Activated CD8-positive, alpha-beta memory T cell treated with anti-CD3 and anti-CD28 coated beads for 36 hours (primary cell): ENCODE data around the gene COPZ2. TPM values are rescaled to one million over a fixed set of nuclear protein-coding genes. Genes with fewer than 3 reads are reported as not detected.
"Not testable (repeated sequence)": the region's sequence is repeated elsewhere in the genome, so short reads cannot be mapped to it uniquely, and the experiment has no call there.

Experiments used
- CTCF ChIA-PET: fragments of 350-600 bp; sonication (Branson Sonifier 250); formaldehyde crosslinking; loops from one replicate; lab custom pipeline; 2021; ENCODE audit warnings: antibody characterized with exemption; lab: Charles Lee
- POLR2A ChIA-PET: fragments of 350-600 bp; sonication (Branson Sonifier 250); formaldehyde crosslinking; loops from one replicate; lab custom pipeline; 2021; ENCODE audit warnings: antibody characterized with exemption; lab: Charles Lee
- total RNA-seq, 2 experiments: library from RNA; stranded (reverse); gene quantifications; one replicate each; pipeline ENCODE4 v1.2.3, GENCODE V29; 2021

Gene COPZ2
- total RNA-seq, 2 experiments from 2014 or later: 5.5 to 6.0 TPM

- ChIA-PET CTCF (interaction anchor here (0.7 to 1.7 kb wide), 3 partner anchors 15 to 84 kb away, joined by 3 to 8 read pairs (median 3); no protein-coding TSS in a partner anchor), POLR2A (no interaction called here)
Observed at GRCh38 chr17:48003417-48004151, 34.0 kb downstream of the COPZ2 start.

DNA sequence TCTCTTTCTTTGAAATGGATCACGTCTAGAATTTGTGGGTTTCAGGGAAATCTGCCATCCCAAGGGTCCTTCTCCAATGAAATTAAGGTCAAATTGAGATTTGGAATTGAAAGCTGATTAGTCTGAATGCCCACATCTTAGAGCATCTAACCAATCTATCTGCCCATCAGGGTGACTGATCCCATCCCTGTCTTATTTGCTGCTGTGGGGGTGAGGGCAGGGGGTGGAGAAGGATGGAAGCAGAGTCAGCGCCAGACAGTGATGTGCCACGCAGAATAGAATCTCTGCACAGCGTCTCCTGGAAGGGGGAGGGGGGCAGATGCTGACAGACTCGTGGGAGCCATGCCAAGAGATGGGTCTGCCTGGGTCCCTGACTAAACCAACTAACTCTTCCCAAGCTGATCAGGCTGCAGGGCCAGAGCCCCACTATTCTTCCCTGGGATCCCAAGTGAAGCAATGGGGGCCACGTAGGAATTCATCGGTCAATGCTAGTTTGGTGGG lies 34.6 kb downstream of the COPZ2 start:
- ChIA-PET CTCF (interaction anchor here (0.7 to 1.7 kb wide), 2 partner anchors 15 to 84 kb away, joined by 3 to 8 read pairs; no protein-coding TSS in a partner anchor), POLR2A (no interaction called here)

GRCh38 chr17:48002266-48002915 lies 35.2 kb downstream of the COPZ2 start:
- ChIA-PET POLR2A (no interaction called here), CTCF (interaction anchor here (0.7 kb wide), 1 partner anchor 83 kb away, joined by 3 read pairs; no protein-coding TSS in a partner anchor)

DNA sequence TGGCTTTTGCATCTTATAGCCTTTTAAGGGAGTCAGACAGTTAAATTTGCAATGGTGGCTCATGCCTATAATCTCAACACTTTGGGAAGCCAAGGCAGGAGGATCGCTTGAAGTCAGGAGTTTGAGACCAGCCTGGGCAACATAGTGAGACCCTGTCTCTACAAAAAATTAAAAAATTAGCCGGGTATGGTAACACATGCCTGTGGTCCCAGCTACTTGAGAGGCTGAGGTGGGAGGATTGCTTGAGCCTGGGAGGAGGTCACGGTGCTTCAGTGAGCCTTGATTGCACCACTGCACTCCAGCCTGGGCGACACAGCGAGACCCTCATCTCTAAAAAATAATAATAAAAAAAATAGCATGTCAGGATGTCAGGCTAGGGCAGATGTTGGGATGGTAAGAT lies 35.9 kb downstream of the COPZ2 start:
- POLR2A ChIA-PET: not testable (repeated sequence)
- CTCF ChIA-PET: interaction anchor here (0.6 to 2.4 kb wide), 4 partner anchors 9 to 612 kb away, joined by 4 to 10 read pairs (median 5); partner anchors contain the start of gene CDK5RAP3

DNA sequence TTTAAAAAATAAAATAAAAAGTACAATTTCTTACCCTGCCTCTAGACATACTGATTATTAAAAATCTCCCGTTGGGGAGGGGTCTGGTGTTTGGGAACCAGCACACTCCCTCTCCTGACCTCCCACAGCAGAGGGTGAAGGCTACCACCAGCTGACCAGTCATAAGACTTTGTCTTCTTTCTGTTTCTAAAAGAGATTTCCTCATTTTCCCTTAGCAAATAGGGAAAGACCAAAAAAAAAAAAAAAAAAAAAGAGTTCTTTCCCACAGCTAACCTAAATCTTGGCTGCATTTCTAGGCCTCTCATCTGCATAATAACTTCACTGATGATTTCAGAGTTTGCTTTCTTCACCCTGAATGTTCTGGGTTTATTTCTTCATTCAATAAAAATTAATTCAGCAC lies 36.4 kb downstream of the COPZ2 start:
- CTCF ChIA-PET: interaction anchor here (0.6 to 2.4 kb wide), 4 partner anchors 10 to 613 kb away, joined by 4 to 10 read pairs (median 5); partner anchors contain the start of gene CDK5RAP3
- POLR2A ChIA-PET: no interaction called here

- CTCF ChIA-PET: interaction anchor here (0.7 to 2.4 kb wide), 2 partner anchors 21 to 28 kb away, joined by 3 to 10 read pairs; partner anchors contain the start of gene CDK5RAP3
- POLR2A ChIA-PET: no interaction called here
Observed at GRCh38 chr17:47999582-47999981, 38.0 kb downstream of the COPZ2 start.

DNA sequence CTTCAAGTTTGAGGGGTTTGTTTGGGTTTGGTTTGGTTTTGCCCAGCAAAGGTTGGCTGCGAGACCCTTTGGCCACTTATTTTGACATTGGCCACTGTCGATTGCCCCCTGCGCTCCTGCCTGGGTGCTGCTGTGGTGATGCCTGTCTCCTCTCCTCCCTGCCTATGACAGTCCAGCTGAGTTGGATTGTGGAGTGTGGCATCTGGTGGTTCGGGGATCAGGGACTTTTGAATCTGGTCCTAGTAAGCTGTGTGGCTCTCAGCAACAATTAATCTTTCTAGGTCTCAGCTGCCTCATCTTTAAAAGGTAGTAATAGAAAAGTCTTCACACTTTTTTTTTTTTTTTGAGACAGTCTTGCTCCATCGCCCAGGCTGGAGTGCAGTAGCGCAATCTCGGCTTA lies 39.6 kb downstream of the COPZ2 start:
- POLR2A ChIA-PET: no interaction called here
- CTCF ChIA-PET: interaction anchor here (1.4 kb wide), 1 partner anchor 19 kb away, joined by 3 read pairs; no protein-coding TSS in a partner anchor

- ChIA-PET CTCF (interaction anchor here (1.4 kb wide), 1 partner anchor 19 kb away, joined by 3 read pairs; no protein-coding TSS in a partner anchor), POLR2A (no interaction called here)
Observed at GRCh38 chr17:47997586-47997985, 40.0 kb downstream of the COPZ2 start.

- ChIA-PET CTCF (no interaction called here), POLR2A (no interaction called here)
Observed at GRCh38 chr17:47996201-47996600, 41.4 kb downstream of the COPZ2 start.

GRCh38 chr17:47995241-47995935 lies 42.2 kb downstream of the COPZ2 start:
- POLR2A ChIA-PET: no interaction called here
- CTCF ChIA-PET: no interaction called here

GRCh38 chr17:47994724-47995123 lies 42.9 kb downstream of the COPZ2 start:
- CTCF ChIA-PET: no interaction called here
- POLR2A ChIA-PET: no interaction called here

DNA sequence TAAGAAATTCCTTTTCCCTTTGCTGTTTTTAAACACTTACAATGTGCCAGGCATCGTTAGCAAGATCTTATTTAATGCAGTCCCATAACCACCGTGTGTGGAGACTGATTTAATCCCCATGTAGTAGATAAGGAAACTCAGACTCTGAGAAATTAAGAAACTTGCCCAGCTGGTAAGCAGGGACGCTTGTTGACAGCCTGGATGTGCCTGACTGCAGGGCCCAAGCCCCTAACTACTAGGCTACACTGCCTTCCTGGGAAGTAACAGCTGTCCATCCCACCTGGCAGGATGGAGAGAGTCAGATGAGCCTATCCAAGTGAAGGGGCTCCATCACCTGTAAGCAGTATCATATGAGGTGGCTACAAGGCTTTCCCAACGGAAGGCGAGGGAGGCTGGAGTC lies 43.6 kb downstream of the COPZ2 start:
- CTCF ChIA-PET: interaction anchor here (1.3 kb wide), 1 partner anchor 86 kb away, joined by 3 read pairs; no protein-coding TSS in a partner anchor
- POLR2A ChIA-PET: no interaction called here

GRCh38 chr17:47993031-47993564 lies 44.5 kb downstream of the COPZ2 start:
- ChIA-PET POLR2A (no interaction called here), CTCF (interaction anchor here (1.3 kb wide), 1 partner anchor 87 kb away, joined by 3 read pairs; no protein-coding TSS in a partner anchor)

GRCh38 chr17:47992216-47992615 lies 45.4 kb downstream of the COPZ2 start:
- ChIA-PET POLR2A (no interaction called here), CTCF (no interaction called here)

DNA sequence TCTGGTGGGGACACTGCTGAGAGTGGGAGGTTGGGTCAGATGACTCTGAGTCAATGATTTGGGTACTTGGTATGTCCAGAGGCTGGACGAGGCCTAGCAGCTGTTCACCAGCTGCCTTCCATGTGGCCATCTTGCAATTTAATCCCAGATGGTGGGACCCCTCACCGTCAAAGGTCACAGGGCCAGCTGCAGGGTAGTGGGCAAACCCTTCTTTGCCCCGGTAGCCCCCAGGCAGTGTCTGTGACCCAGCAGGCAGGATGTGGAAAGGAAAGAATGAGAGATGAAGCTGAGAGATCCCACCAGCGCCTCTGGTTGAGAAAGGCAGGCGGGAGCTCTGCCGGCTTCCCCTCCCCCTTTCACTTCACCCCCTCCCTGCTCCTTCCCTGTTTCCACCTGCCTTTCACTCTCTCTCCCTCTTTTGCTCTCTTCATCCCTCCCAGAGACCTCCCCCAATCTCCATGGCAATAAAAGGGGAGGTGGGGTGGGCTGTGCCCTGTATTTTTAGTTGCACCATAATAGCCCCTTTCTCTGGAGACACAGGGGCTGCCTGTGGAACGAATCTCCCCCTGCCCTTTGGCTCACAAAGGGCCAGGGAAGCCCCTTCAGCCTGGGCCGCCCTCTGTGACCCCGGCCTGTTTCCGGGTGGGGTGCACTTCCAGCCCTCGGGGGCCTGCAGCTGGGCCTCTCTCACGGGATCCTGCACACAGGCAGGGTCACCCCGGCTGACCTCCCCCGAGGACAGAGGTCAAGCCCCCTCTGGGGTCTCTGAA lies 46.5 kb downstream of the COPZ2 start:
- POLR2A ChIA-PET: no interaction called here

DNA sequence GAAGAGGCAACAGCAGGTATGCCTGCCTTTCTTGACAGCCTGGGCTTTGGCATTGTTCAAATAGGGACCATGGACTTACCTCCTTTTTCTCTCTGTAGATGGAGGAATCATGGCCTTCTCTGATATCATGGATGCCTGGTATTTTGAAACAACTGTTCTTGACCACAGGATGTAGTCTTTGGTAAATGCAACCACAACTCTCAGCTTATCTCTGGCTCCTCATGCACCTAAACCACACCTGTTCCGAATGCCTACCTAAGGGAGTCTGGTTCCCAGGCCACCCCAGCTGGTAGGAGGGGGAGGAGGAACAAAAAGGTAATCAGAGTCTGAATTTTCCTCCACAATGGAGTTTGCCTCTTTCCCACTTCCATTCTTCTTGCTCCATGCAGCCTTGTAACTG lies 47.9 kb downstream of the COPZ2 start:
- POLR2A ChIA-PET: no interaction called here
- CTCF ChIA-PET: interaction anchor here (0.9 to 1.6 kb wide), 2 partner anchors 9 to 11 kb away, joined by 3 to 5 read pairs; no protein-coding TSS in a partner anchor

More for the DNA sequence above, 46.5 kb downstream of the COPZ2 start:
- CTCF ChIA-PET: interaction anchor here (0.5 kb wide), 1 partner anchor 129 kb away, joined by 3 read pairs; no protein-coding TSS in a partner anchor

GRCh38 chr17:47989159-47989558 lies 48.4 kb downstream of the COPZ2 start:
- CTCF ChIA-PET: interaction anchor here (0.9 to 1.6 kb wide), 2 partner anchors 9 to 11 kb away, joined by 3 to 5 read pairs; no protein-coding TSS in a partner anchor
- POLR2A ChIA-PET: no interaction called here

DNA sequence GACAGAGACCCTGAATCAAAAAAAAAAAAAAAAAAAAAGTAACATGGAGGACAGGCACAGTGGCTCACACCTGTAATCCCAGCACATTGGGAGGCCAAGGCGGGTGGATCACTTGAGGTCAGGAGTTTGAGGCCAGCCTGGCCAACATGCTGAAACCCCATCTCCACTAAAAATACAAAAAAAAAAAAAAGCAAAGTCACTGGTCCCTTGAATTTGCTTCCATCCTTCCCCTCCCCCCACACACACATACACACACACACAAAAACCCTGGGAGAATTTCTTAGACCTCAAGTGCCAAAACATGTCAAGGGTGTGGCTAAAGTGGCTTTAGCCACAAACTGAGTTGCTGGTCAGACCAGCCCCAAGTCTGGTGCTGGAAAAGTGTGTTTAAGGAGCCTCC lies 49.2 kb downstream of the COPZ2 start:
- POLR2A ChIA-PET: not testable (repeated sequence)
- CTCF ChIA-PET: interaction anchor here (0.7 kb wide), 1 partner anchor 13 kb away, joined by 5 read pairs; no protein-coding TSS in a partner anchor
